CD4-positive, alpha-beta T cell (primary cell): ENCODE data around the gene ASTN2. TPM values are rescaled to one million over a fixed set of nuclear protein-coding genes. Genes with fewer than 3 reads are reported as not detected.

ENCODE experiments used
- ATAC-seq: fragments of 200-7000 bp; cut with Tn5 transposase; one replicate; pipeline ENCODE4 v1.10.0; 2022; ENCODE audit warnings: mild to moderate bottlenecking; ENCODE audit not compliant: poor library complexity
- CTCF ChIA-PET: fragments of 350-600 bp; sonication (Branson Sonifier 250); formaldehyde crosslinking; loops from one replicate; lab custom pipeline; 2021; ENCODE audit warnings: antibody characterized with exemption, inconsistent platforms; lab: Charles Lee
- POLR2A ChIA-PET: fragments of 350-600 bp; sonication (Branson Sonifier 250); formaldehyde crosslinking; loops from one replicate; lab custom pipeline; 2021; ENCODE audit warnings: antibody characterized with exemption, inconsistent platforms; lab: Charles Lee
- DNase-seq, 14 experiments: peaks; one replicate each; pipeline ENCODE4 v3.0.0-alpha.2; 2013 to 2020; ENCODE audit warnings: mixed read lengths in 2 of 14
- H3K27ac ChIP-seq, 2 donors: one replicate each; pipeline versions ENCODE4 v1.5.1 to v1.7.0; 2013; ENCODE audit warnings: low read length in 2 of 2, low read depth in 1 of 2, mild to moderate bottlenecking in 1 of 2
- H3K27me3 ChIP-seq, 2 experiments: 1 replicate in 1 of 2; 2 replicates in 1 of 2; pipeline versions ENCODE4 v1.6.1 to v1.7.0; 2013; ENCODE audit warnings: low read length in 2 of 2, control low read depth in 1 of 2, mild to moderate bottlenecking in 1 of 2, moderate library complexity in 1 of 2; ENCODE audit not compliant: insufficient read depth in 2 of 2, control insufficient read depth in 1 of 2
- H3K36me3 ChIP-seq: one replicate; pipeline ENCODE4 v1.6.1; 2013; ENCODE audit warnings: low read length, control low read depth; ENCODE audit not compliant: insufficient read depth
- H3K4me1 ChIP-seq: one replicate; pipeline ENCODE4 v1.6.1; 2013; ENCODE audit warnings: low read length, control low read depth; ENCODE audit not compliant: insufficient read depth
- H3K4me3 ChIP-seq: one replicate; pipeline ENCODE4 v1.5.1; 2013; ENCODE audit warnings: mild to moderate bottlenecking, low read length, moderate library complexity
- H3K9me3 ChIP-seq, 2 experiments: 1 replicate in 1 of 2; 2 replicates in 1 of 2; pipeline versions ENCODE4 v1.6.1 to v1.7.0; 2013; ENCODE audit warnings: low read length in 2 of 2, mild to moderate bottlenecking in 2 of 2, control low read depth in 1 of 2, moderate library complexity in 1 of 2; ENCODE audit not compliant: control insufficient read depth in 1 of 2, insufficient read depth in 1 of 2
- H3K27ac Mint-ChIP-seq: one replicate; pipeline ENCODE4 v1.8.0; 2020; ENCODE audit warnings: mixed read lengths
- H3K27me3 Mint-ChIP-seq: one replicate; pipeline ENCODE4 v1.8.0; 2021; ENCODE audit warnings: mixed read lengths
- H3K36me3 Mint-ChIP-seq: one replicate; pipeline ENCODE4 v1.8.0; 2021; ENCODE audit warnings: low read depth, mixed read lengths
- H3K4me1 Mint-ChIP-seq: one replicate; pipeline ENCODE4 v1.8.0; 2021; ENCODE audit warnings: low read depth, mixed read lengths
- H3K4me3 Mint-ChIP-seq: one replicate; pipeline ENCODE4 v1.8.0; 2020; ENCODE audit warnings: mild to moderate bottlenecking, mixed read lengths
- H3K9me3 Mint-ChIP-seq: one replicate; pipeline ENCODE4 v1.8.0; 2020; ENCODE audit warnings: mixed read lengths
- CTCF ChIP-seq: fragments of 200-600 bp; IDR thresholded peaks from one replicate; pipeline ENCODE4 v1.8.0; 2022; ENCODE audit warnings: antibody characterized with exemption, mild to moderate bottlenecking
- intact Hi-C, 2 experiments: fragments of 100-400 bp; cut with DNase I in 1 of 2; cut with micrococcal nuclease in 1 of 2; formaldehyde crosslinking; loops; one replicate each; pipeline versions ENCODE4 v1.15.1 to v1.9.0; 2023 to 2025; cut with DNase I, micrococcal nuclease
- total RNA-seq, 174 experiments: library from RNA in 2 of 174; stranded (reverse) in 2 of 174; gene quantifications; one replicate each; pipeline ENCODE4 v1.2.3 and lab custom pipeline; 2021 to 2026

Gene ASTN2
- total RNA-seq, 2 experiments from 2014 or later = 2.3 to 2.4 TPM

- Mint-ChIP-seq H3K36me3 (no peaks in the 10 kb centered on the region), H3K27ac (no peak overlapping the region), H3K4me3 (no peak overlapping the region), H3K27me3 (no peaks in the 10 kb centered on the region), H3K9me3 (peaks cover 2% of the 10 kb centered on the region), H3K4me1 (no peaks in the 10 kb centered on the region)
- ChIA-PET POLR2A (no interaction called here), CTCF (no interaction called here)
- Histone ChIP-seq H3K4me3 (no peak overlapping the region), H3K27ac (no peak overlapping the region), H3K9me3 (no peaks in the 10 kb centered on the region), H3K4me1 (no peaks in the 10 kb centered on the region), H3K27me3 (no peaks in the 10 kb centered on the region), H3K36me3 (no peaks in the 10 kb centered on the region)
- DNase-seq (no peak), ATAC-seq (no peak)
- intact Hi-C loops = no loop called here
- no peak for TF ChIP-seq CTCF
Measured at GRCh38 chr9:116395699-116396037, 1019.2 kb downstream of the ASTN2 start.

- ATAC-seq (no peak), DNase-seq (no peak)
- H3K9me3 ChIP-seq = no peaks in the 10 kb centered on the region
- H3K4me3 Mint-ChIP-seq = no peak overlapping the region
- CTCF ChIA-PET = no interaction called here
- no peak overlapping the region for H3K4me3 ChIP-seq
- no peak overlapping the region for H3K27ac Mint-ChIP-seq
- no peaks in the 10 kb centered on the region for H3K27me3 ChIP-seq
- no peak overlapping the region for H3K27ac ChIP-seq
- intact Hi-C loops = no loop called here
- H3K27me3 Mint-ChIP-seq = no peaks in the 10 kb centered on the region
- peaks cover 2% of the 10 kb centered on the region for H3K9me3 Mint-ChIP-seq
- H3K4me1 Mint-ChIP-seq = no peaks in the 10 kb centered on the region
- no peaks in the 10 kb centered on the region for H3K4me1 ChIP-seq
- H3K36me3 ChIP-seq = no peaks in the 10 kb centered on the region
- TF ChIP-seq CTCF = no peak
- H3K36me3 Mint-ChIP-seq = no peaks in the 10 kb centered on the region
- POLR2A ChIA-PET = no interaction called here
Measured at GRCh38 chr9:116394894-116395698, 1019.8 kb downstream of the ASTN2 start.

- no peaks in the 10 kb centered on the region for H3K4me1 ChIP-seq
- no peak overlapping the region for H3K4me3 Mint-ChIP-seq
- CTCF ChIA-PET = no interaction called here
- H3K27ac ChIP-seq = no peak overlapping the region
- no peaks in the 10 kb centered on the region for H3K4me1 Mint-ChIP-seq
- ATAC-seq (no peak), DNase-seq (no peak)
- no peaks in the 10 kb centered on the region for H3K36me3 Mint-ChIP-seq
- no peak overlapping the region for H3K27ac Mint-ChIP-seq
- no peak overlapping the region for H3K4me3 ChIP-seq
- H3K27me3 ChIP-seq = no peaks in the 10 kb centered on the region
- no peaks in the 10 kb centered on the region for H3K9me3 ChIP-seq
- POLR2A ChIA-PET = no interaction called here
- H3K9me3 Mint-ChIP-seq = peaks cover 2% of the 10 kb centered on the region
- H3K27me3 Mint-ChIP-seq = no peaks in the 10 kb centered on the region
- TF ChIP-seq CTCF = no peak
- no peaks in the 10 kb centered on the region for H3K36me3 ChIP-seq
- intact Hi-C loops = no loop called here
Measured at GRCh38 chr9:116394070-116394469, 1020.8 kb downstream of the ASTN2 start.
